ENCODE measurements around the gene FOXC2. TPM values are rescaled to one million over a fixed set of nuclear protein-coding genes. Genes with fewer than 3 reads are reported as not detected.

Gene FOXC2
- total and polyA plus RNA-seq, 11 donors, result 0.76 to 3.3 (median 1.4) TPM

DNA sequence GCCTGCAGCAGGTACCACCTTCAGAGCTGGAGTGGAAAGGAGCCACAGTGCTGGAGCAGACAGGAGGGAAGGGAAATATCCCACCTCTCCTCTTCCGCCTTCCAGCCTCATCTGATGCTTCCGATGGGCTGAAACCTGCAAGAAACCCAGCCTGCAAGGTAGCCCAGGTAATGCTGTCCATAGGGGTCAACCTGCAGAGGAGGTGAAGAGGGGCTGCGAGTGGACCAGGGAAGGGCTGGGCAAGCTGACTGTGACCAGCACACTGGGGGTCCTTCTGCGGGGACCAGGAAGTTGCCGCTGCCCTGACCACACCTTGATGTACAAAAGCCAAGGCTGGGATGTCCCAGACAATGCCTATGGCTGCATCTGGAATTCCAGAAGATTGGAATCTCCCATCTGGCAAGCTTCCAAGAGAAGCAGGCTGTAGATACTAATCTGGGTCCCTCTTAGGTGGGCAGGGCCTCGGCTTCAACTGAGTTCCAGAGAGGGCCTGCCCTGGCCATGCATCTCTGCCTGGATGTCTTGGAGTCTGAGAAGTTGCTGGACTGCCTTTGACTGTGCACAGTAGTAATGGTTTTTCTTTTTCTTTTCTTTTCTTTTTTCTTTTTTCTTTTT lies 17.5 kb downstream of the FOXC2 start:
- Histone ChIP-seq H3K27me3 (peaks cover 4 to 38% (median 16%) of the 10 kb centered on the region in 9 donors), H3K9me3 (no peaks in the 10 kb centered on the region), H3K36me3 (no peaks in the 10 kb centered on the region), H3K4me3 (no peak overlapping the region), H3K27ac (no peak overlapping the region), H3K4me1 (peaks cover 0 to 28% (median 0%) of the 10 kb centered on the region in 12 donors)
- no peak for DNase-seq
- intact Hi-C loops (cut with DNase I), result no loop called here
- 76 to 83% (median 79%) methylated on average over 4 to 6 of the region's 6 CpGs for WGBS, 4 donors
- TF ChIP-seq POLR2A (IDR thresholded peaks at IDR 0.05), result no peak
- TF ChIP-seq, protein P1, sequence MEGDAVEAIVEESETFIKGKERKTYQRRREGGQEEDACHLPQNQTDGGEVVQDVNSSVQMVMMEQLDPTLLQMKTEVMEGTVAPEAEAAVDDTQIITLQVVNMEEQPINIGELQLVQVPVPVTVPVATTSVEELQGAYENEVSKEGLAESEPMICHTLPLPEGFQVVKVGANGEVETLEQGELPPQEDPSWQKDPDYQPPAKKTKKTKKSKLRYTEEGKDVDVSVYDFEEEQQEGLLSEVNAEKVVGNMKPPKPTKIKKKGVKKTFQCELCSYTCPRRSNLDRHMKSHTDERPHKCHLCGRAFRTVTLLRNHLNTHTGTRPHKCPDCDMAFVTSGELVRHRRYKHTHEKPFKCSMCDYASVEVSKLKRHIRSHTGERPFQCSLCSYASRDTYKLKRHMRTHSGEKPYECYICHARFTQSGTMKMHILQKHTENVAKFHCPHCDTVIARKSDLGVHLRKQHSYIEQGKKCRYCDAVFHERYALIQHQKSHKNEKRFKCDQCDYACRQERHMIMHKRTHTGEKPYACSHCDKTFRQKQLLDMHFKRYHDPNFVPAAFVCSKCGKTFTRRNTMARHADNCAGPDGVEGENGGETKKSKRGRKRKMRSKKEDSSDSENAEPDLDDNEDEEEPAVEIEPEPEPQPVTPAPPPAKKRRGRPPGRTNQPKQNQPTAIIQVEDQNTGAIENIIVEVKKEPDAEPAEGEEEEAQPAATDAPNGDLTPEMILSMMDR (IDR thresholded peaks at IDR 0.05), result no peak
- no peak for ATAC-seq

DNA sequence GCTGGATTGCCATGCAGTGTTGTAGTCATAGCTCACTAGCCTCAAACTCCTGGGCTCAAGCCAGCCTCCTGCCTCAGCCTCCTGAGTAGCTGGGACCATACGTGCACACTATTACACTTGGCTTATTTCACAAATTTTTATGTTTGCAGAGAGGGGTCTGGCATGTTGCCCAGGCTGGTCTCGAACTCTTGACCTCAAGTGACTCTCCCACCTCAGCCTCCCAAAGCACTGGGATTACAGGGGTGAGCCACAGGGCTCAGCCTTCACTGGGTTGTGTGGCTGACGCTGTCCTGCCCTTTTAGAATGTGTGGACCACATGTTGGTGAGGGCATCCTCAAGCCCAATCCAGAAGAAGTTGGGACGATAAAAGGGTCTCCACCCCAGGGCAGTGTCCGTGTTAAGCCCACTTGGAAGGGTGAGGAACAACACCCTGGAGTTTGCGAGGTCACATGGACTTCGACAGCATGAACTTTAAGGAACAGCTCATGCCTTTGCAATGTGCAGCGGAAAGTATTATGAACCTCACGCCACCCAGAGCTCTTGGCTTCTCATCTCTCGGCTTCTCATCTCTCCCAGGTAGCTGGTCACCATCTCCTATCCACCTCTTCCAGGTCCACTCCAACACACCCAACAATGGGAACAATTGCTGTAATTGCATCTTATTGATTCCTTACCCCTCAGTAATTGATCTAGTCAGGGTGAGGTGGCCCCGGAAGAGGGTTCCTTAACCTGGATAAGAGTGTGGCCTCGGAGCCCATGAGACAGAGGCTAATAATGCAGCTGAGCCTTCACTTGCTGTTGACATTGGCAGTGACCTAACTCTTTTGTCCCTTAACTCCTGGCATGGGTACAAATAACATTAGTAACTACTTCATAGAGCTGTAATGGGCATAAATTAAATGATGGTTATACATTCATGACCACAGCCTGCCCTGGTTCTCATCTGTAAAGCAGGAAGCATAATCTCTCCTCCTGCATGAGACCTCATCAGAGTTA lies 18.4 kb downstream of the FOXC2 start:
- H3K4me1 ChIP-seq, result peaks cover 0 to 23% (median 0%) of the 10 kb centered on the region in 12 donors
- intact Hi-C loops (cut with DNase I), result no loop called here
- no peak overlapping the region for H3K4me3 ChIP-seq
- no peak for ATAC-seq
- WGBS, 4 donors, result 79 to 85% (median 81%) methylated on average over 12 of the region's 12 CpGs
- H3K27ac ChIP-seq, result peak overlapping the region in 5 of 12 donors; percentile 29 to 85 (median 67)
- no peaks in the 10 kb centered on the region for H3K9me3 ChIP-seq
- H3K27me3 ChIP-seq, result peaks cover 0 to 30% (median 7%) of the 10 kb centered on the region in 9 donors
- DNase-seq, result no peak
- H3K36me3 ChIP-seq, result no peaks in the 10 kb centered on the region
- TF ChIP-seq, protein P1 (IDR thresholded peaks at IDR 0.05), result no peak
- no peak for TF ChIP-seq POLR2A (IDR thresholded peaks at IDR 0.05)

DNA sequence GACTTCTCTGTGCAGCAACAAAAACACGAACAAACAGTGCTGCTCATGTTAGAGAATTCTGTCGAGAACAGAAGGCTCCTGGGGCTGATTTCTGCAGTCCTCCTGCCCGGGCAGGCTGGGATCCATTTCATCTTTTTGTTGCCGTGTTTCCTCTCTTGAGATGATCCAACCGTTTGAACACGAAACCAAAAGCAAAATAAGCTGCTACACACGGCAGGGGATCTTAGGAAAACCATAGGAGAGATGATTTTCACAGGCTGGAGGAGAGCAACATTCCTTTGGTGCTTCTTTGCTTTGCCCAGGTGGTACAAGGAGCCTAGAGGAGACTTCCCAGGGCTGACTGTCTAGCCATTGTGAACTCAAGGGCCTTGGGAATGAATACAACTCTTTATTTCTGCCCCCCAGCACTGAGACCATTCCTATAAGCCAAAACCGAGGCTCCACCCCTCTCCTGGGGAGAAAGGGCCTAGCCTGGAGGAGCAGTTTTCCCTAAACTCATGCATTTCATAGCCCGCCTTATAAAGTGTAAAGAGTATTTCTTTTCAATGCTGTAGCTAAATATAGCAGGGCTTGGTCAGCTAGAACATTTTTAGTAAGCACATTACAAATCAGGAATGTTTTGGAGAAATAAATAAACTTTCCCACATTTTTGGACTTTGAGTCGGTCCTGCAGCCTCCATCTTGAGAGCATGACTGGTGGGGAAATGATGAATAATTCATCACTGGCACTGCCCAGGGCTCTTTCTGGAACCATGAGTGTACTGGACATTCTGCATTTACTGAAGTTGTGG lies 19.4 kb downstream of the FOXC2 start:
- Histone ChIP-seq H3K27me3 (peaks cover 0 to 27% (median 5%) of the 10 kb centered on the region in 9 donors), H3K27ac (peak overlapping the region in 10 of 12 donors; percentile 22 to 85 (median 38)), H3K4me1 (peaks cover 0 to 23% (median 0%) of the 10 kb centered on the region in 12 donors), H3K36me3 (no peaks in the 10 kb centered on the region), H3K9me3 (no peaks in the 10 kb centered on the region), H3K4me3 (no peak overlapping the region)
- 60 to 71% (median 70%) methylated on average over 10 of the region's 10 CpGs for WGBS, 4 donors
- ATAC-seq, result peak in 2 of 4 donors; percentile 20 to 37
- no peak for DNase-seq
- intact Hi-C loops (cut with DNase I), result no loop called here
- TF ChIP-seq POLR2A (IDR thresholded peaks at IDR 0.05), result no peak
- TF ChIP-seq, protein P1 (IDR thresholded peaks at IDR 0.05), result no peak

All from heart left ventricle (tissue), 16 donors.